GM11168 (cell line): ENCODE data around the gene ADM2.
"Not testable (repeated sequence)": the region's sequence is repeated elsewhere in the genome, so short reads cannot be mapped to it uniquely, and the experiment has no call there.

Source experiments
- in situ Hi-C: fragments of 300-500 bp; cut with MboI; formaldehyde crosslinking; loops from one replicate; pipeline ENCODE4 v1.12.0; 2022; ENCODE audit warnings: low sequenced_read_pairs; ENCODE audit not compliant: unreplicated experiment

Gene ADM2

GRCh38 chr22:50481440-50482106, at the start of gene ADM2:
TSS of gene ADM2 (plus strand) at chr22:50481543. CDS start at chr22:50481848, 305 bp downstream.
- in situ Hi-C loops = no loop called here

- in situ Hi-C loops = no loop called here
These were observed 49.0 kb upstream of the ADM2 start for GRCh38 chr22:50432131-50432876.

- in situ Hi-C loops = not testable (repeated sequence)
These were observed 48.3 kb upstream of the ADM2 start for GRCh38 chr22:50432877-50433510.

- in situ Hi-C loops = no loop called here
These were observed 46.5 kb upstream of the ADM2 start for GRCh38 chr22:50434849-50435248.

GRCh38 chr22:50435291-50436014, 45.9 kb upstream of the ADM2 start:
- in situ Hi-C loops = no loop called here

GRCh38 chr22:50436015-50436830, 45.1 kb upstream of the ADM2 start:
- in situ Hi-C loops = no loop called here

GRCh38 chr22:50436841-50437341, 44.5 kb upstream of the ADM2 start:
- in situ Hi-C loops = no loop called here

GRCh38 chr22:50437511-50438304, 43.6 kb upstream of the ADM2 start:
- in situ Hi-C loops = no loop called here

- in situ Hi-C loops = no loop called here
These were observed 42.8 kb upstream of the ADM2 start for GRCh38 chr22:50438305-50439275.

GRCh38 chr22:50439314-50439870, 42.0 kb upstream of the ADM2 start:
- in situ Hi-C loops = no loop called here

- in situ Hi-C loops = no loop called here
These were observed 41.4 kb upstream of the ADM2 start for GRCh38 chr22:50439871-50440331.

- in situ Hi-C loops = no loop called here
These were observed 40.6 kb upstream of the ADM2 start for GRCh38 chr22:50440544-50441249.

- in situ Hi-C loops = no loop called here
These were observed 39.8 kb upstream of the ADM2 start for GRCh38 chr22:50441428-50441993.

GRCh38 chr22:50443197-50443596, 38.1 kb upstream of the ADM2 start:
- in situ Hi-C loops = no loop called here

- in situ Hi-C loops = no loop called here
These were observed 37.3 kb upstream of the ADM2 start for GRCh38 chr22:50443801-50444625.

GRCh38 chr22:50444663-50445062, 36.7 kb upstream of the ADM2 start:
- in situ Hi-C loops = no loop called here
